Activated CD4-positive, alpha-beta T cell treated with anti-CD3 and anti-CD28 coated beads, Interleukin-2, amount 10 ng/mL, durations not matched to agents 7 days and 5 days (primary cell): ENCODE data around the gene ACADVL. TPM values are rescaled to one million over a fixed set of nuclear protein-coding genes. Genes with fewer than 3 reads are reported as not detected.

Source experiments
- CTCF ChIA-PET: fragments of 350-600 bp; sonication (Branson Sonifier 250); formaldehyde crosslinking; loops from one replicate; lab custom pipeline; 2021; ENCODE audit warnings: antibody characterized with exemption; lab: Charles Lee
- POLR2A ChIA-PET: fragments of 350-600 bp; sonication (Branson Sonifier 250); formaldehyde crosslinking; loops from one replicate; lab custom pipeline; 2021; ENCODE audit warnings: antibody characterized with exemption; lab: Charles Lee
- DNase-seq: peaks from one replicate; pipeline ENCODE4 v3.0.0-alpha.2; 2020
- H3K27ac Mint-ChIP-seq: one replicate; pipeline ENCODE4 v1.8.0; 2021; ENCODE audit warnings: mild to moderate bottlenecking, moderate library complexity, mixed read lengths
- H3K27me3 Mint-ChIP-seq: one replicate; pipeline ENCODE4 v1.8.0; 2021; ENCODE audit warnings: mixed read lengths
- H3K36me3 Mint-ChIP-seq: one replicate; pipeline ENCODE4 v1.8.0; 2021; ENCODE audit warnings: low read depth, mixed read lengths
- H3K4me1 Mint-ChIP-seq: one replicate; pipeline ENCODE4 v1.8.0; 2021; ENCODE audit warnings: mixed read lengths
- H3K4me3 Mint-ChIP-seq: one replicate; pipeline ENCODE4 v1.8.0; 2021; ENCODE audit warnings: mild to moderate bottlenecking, moderate library complexity, mixed read lengths
- H3K9me3 Mint-ChIP-seq: one replicate; pipeline ENCODE4 v1.8.0; 2021; ENCODE audit warnings: mixed read lengths
- total RNA-seq, 2 experiments: library from RNA; stranded (reverse); gene quantifications; one replicate each; pipeline ENCODE4 v1.2.3, GENCODE V29; 2021

Gene ACADVL
- total RNA-seq, 2 experiments from 2014 or later, result 338 to 370 TPM

GRCh38 chr17:7233701-7234082 lies 14.0 kb downstream of the ACADVL start:
- no peaks in the 10 kb centered on the region for H3K27me3 Mint-ChIP-seq
- ChIA-PET POLR2A (interaction anchor here (0.7 kb wide), 1 partner anchor 301 kb away, joined by 3 read pairs; no protein-coding TSS in a partner anchor), CTCF (interaction anchor here (0.7 to 2.5 kb wide), 6 partner anchors 9 to 454 kb away, joined by 3 to 14 read pairs (median 4); partner anchors contain the start of genes ACADVL and DLG4)
- DNase-seq, result no peak
- peaks cover 33% of the 10 kb centered on the region for H3K36me3 Mint-ChIP-seq
- H3K4me3 Mint-ChIP-seq, result peak overlapping the region; percentile 96
- H3K9me3 Mint-ChIP-seq, result no peaks in the 10 kb centered on the region
- peaks cover 52% of the 10 kb centered on the region for H3K4me1 Mint-ChIP-seq
- H3K27ac Mint-ChIP-seq, result peak overlapping the region; percentile 88

- H3K4me1 Mint-ChIP-seq, result peaks cover 49% of the 10 kb centered on the region
- H3K4me3 Mint-ChIP-seq, result peak within 1 kb of the TSS; percentile 96
- peaks cover 31% of the 10 kb centered on the region for H3K36me3 Mint-ChIP-seq
- H3K27me3 Mint-ChIP-seq, result no peaks in the 10 kb centered on the region
- POLR2A ChIA-PET, result interaction anchor here (0.7 kb wide), 1 partner anchor 301 kb away, joined by 3 read pairs; no protein-coding TSS in a partner anchor
- CTCF ChIA-PET, result interaction anchor here (1.0 to 2.5 kb wide), 6 partner anchors 9 to 453 kb away, joined by 3 to 14 read pairs (median 4); partner anchors contain the start of genes ACADVL and DLG4
- H3K27ac Mint-ChIP-seq, result peak within 1 kb of the TSS; percentile 88
- H3K9me3 Mint-ChIP-seq, result no peaks in the 10 kb centered on the region
- DNase-seq, result peak; percentile 95
Measured at GRCh38 chr17:7234083-7234951, 14.6 kb downstream of the ACADVL start, which contains the start of gene DVL2. TSS of gene DVL2 (minus strand) at chr17:7234517. CDS start at chr17:7234262, 255 bp downstream.

GRCh38 chr17:7235693-7236665 lies 16.2 kb downstream of the ACADVL start:
- Mint-ChIP-seq H3K9me3 (no peaks in the 10 kb centered on the region), H3K36me3 (peaks cover 40% of the 10 kb centered on the region), H3K27ac (peak overlapping the region; percentile 25), H3K4me1 (peaks cover 63% of the 10 kb centered on the region), H3K4me3 (peak overlapping the region; percentile 45), H3K27me3 (no peaks in the 10 kb centered on the region)
- DNase-seq, result no peak
- POLR2A ChIA-PET, result no interaction called here
- CTCF ChIA-PET, result interaction anchor here (1.3 kb wide), 1 partner anchor 15 kb away, joined by 5 read pairs; no protein-coding TSS in a partner anchor

GRCh38 chr17:7236808-7237207 lies 17.1 kb downstream of the ACADVL start:
- peak overlapping the region; percentile 93 for H3K27ac Mint-ChIP-seq
- peaks cover 70% of the 10 kb centered on the region for H3K4me1 Mint-ChIP-seq
- DNase-seq, result no peak
- no peaks in the 10 kb centered on the region for H3K9me3 Mint-ChIP-seq
- ChIA-PET POLR2A (no interaction called here), CTCF (interaction anchor here (0.7 kb wide), 1 partner anchor 49 kb away, joined by 3 read pairs; no protein-coding TSS in a partner anchor)
- H3K36me3 Mint-ChIP-seq, result peaks cover 48% of the 10 kb centered on the region
- H3K4me3 Mint-ChIP-seq, result peak overlapping the region; percentile 87
- H3K27me3 Mint-ChIP-seq, result no peaks in the 10 kb centered on the region

- Mint-ChIP-seq H3K9me3 (no peaks in the 10 kb centered on the region), H3K27ac (peak overlapping the region; percentile 93), H3K36me3 (peaks cover 50% of the 10 kb centered on the region), H3K27me3 (no peaks in the 10 kb centered on the region), H3K4me3 (peak overlapping the region; percentile 87), H3K4me1 (peaks cover 69% of the 10 kb centered on the region)
- ChIA-PET CTCF (interaction anchor here (0.7 to 2.6 kb wide), 4 partner anchors 17 to 48 kb away, joined by 3 to 16 read pairs (median 3); partner anchors contain the start of genes ACADVL and DLG4), POLR2A (no interaction called here)
- no peak for DNase-seq
Measured at GRCh38 chr17:7237266-7237760, 17.6 kb downstream of the ACADVL start.

- peak; percentile 86 for DNase-seq
- peak overlapping the region; percentile 93 for H3K27ac Mint-ChIP-seq
- peak overlapping the region; percentile 87 for H3K4me3 Mint-ChIP-seq
- CTCF ChIA-PET, result interaction anchor here (0.6 to 2.6 kb wide), 6 partner anchors 12 to 57 kb away, joined by 3 to 16 read pairs (median 3); partner anchors contain the start of genes ACADVL and DLG4
- H3K4me1 Mint-ChIP-seq, result peaks cover 67% of the 10 kb centered on the region
- H3K27me3 Mint-ChIP-seq, result no peaks in the 10 kb centered on the region
- POLR2A ChIA-PET, result interaction anchor here (0.8 kb wide), 1 partner anchor 19 kb away, joined by 3 read pairs; the partner anchor contains the start of gene DLG4
- peaks cover 50% of the 10 kb centered on the region for H3K36me3 Mint-ChIP-seq
- H3K9me3 Mint-ChIP-seq, result no peaks in the 10 kb centered on the region
Measured at GRCh38 chr17:7237761-7238419, 18.2 kb downstream of the ACADVL start.

- peaks cover 54% of the 10 kb centered on the region for H3K36me3 Mint-ChIP-seq
- no peaks in the 10 kb centered on the region for H3K9me3 Mint-ChIP-seq
- ChIA-PET CTCF (interaction anchor here (0.6 to 2.6 kb wide), 8 partner anchors 11 to 217 kb away, joined by 3 to 16 read pairs (median 3); partner anchors contain the start of genes ACADVL and DLG4), POLR2A (interaction anchor here (0.6 to 0.8 kb wide), 2 partner anchors 19 to 272 kb away, joined by 3 read pairs; partner anchors contain the start of gene DLG4)
- peak overlapping the region; percentile 87 for H3K4me3 Mint-ChIP-seq
- H3K27me3 Mint-ChIP-seq, result no peaks in the 10 kb centered on the region
- H3K27ac Mint-ChIP-seq, result peak overlapping the region; percentile 93
- peaks cover 68% of the 10 kb centered on the region for H3K4me1 Mint-ChIP-seq
- no peak for DNase-seq
Measured at GRCh38 chr17:7238420-7239090, 18.8 kb downstream of the ACADVL start.

GRCh38 chr17:7239091-7240027 lies 19.6 kb downstream of the ACADVL start, which contains the start of gene PHF23:
TSS of gene PHF23 (minus strand) at chr17:7239457. CDS start at chr17:7239279, 178 bp downstream.
- ChIA-PET POLR2A (interaction anchor here (0.6 kb wide), 1 partner anchor 272 kb away, joined by 3 read pairs; no protein-coding TSS in a partner anchor), CTCF (interaction anchor here (1.0 to 3.3 kb wide), 8 partner anchors 11 to 218 kb away, joined by 3 to 16 read pairs (median 4); partner anchors contain the start of genes ACADVL and DLG4)
- Mint-ChIP-seq H3K9me3 (no peaks in the 10 kb centered on the region), H3K27me3 (no peaks in the 10 kb centered on the region), H3K4me3 (peak within 1 kb of the TSS; percentile 87), H3K36me3 (peaks cover 58% of the 10 kb centered on the region), H3K4me1 (peaks cover 68% of the 10 kb centered on the region), H3K27ac (peak within 1 kb of the TSS; percentile 93)
- peak; percentile 98 for DNase-seq

- H3K4me3 Mint-ChIP-seq, result peak overlapping the region; percentile 87
- H3K27ac Mint-ChIP-seq, result peak overlapping the region; percentile 93
- H3K27me3 Mint-ChIP-seq, result no peaks in the 10 kb centered on the region
- H3K36me3 Mint-ChIP-seq, result peaks cover 56% of the 10 kb centered on the region
- POLR2A ChIA-PET, result interaction anchor here (0.6 kb wide), 1 partner anchor 72 kb away, joined by 3 read pairs; no protein-coding TSS in a partner anchor
- H3K9me3 Mint-ChIP-seq, result no peaks in the 10 kb centered on the region
- H3K4me1 Mint-ChIP-seq, result peaks cover 60% of the 10 kb centered on the region
- no peak for DNase-seq
- CTCF ChIA-PET, result interaction anchor here (1.2 to 3.3 kb wide), 4 partner anchors 11 to 56 kb away, joined by 3 to 20 read pairs (median 12); partner anchors contain the start of genes ACADVL, CTDNEP1, DLG4 and ELP5
Measured at GRCh38 chr17:7240375-7240774, 20.6 kb downstream of the ACADVL start.
